Large intestine (tissue), 3 donors: ENCODE measurements around the gene NACC1. TPM values are rescaled to one million over a fixed set of nuclear protein-coding genes. Genes with fewer than 3 reads are reported as not detected.
A peak's percentile ranks its signal among the peaks of the same experiment; 100 is the strongest.
"Not testable (repeated sequence)": the region's sequence is repeated elsewhere in the genome, so short reads cannot be mapped to it uniquely, and the experiment has no call there.

Source experiments
- DNase-seq, 2 donors: peaks; one replicate each; pipeline versions ENCODE4 v3.0.0 to v3.0.0-alpha.2; 2013
- H3K27ac ChIP-seq: one replicate; pipeline ENCODE4 v1.5.1; 2013; ENCODE audit warnings: low read length
- H3K27me3 ChIP-seq: 2 replicates; pipeline ENCODE4 v1.6.1; 2013; ENCODE audit warnings: low read length; ENCODE audit not compliant: control insufficient read depth, insufficient read depth
- H3K36me3 ChIP-seq: 2 replicates; pipeline ENCODE4 v1.6.1; 2013; ENCODE audit warnings: low read length; ENCODE audit not compliant: control insufficient read depth, insufficient read depth
- H3K4me1 ChIP-seq: one replicate; pipeline ENCODE4 v1.6.1; 2013; ENCODE audit warnings: low read length; ENCODE audit not compliant: control insufficient read depth, insufficient read depth
- H3K4me3 ChIP-seq: one replicate; pipeline ENCODE4 v1.5.1; 2013; ENCODE audit warnings: low read length
- H3K9me3 ChIP-seq: one replicate; pipeline ENCODE4 v1.6.1; 2013; ENCODE audit warnings: mild to moderate bottlenecking, low read depth, low read length, moderate library complexity; ENCODE audit not compliant: control insufficient read depth
- WGBS: methylation state at CpG from one replicate; pipeline ENCODE4 v1.1.5; 2013; ENCODE audit warnings: low lambda C conversion rate; ENCODE audit not compliant: insufficient coverage; 5-methylcytosine and 5-hydroxymethylcytosine counted together
- polyA plus RNA-seq: library from polyadenylated mRNA; unstranded; fragments of 120-200 nt; gene quantifications from one replicate; pipeline ENCODE4 v1.2.1, GENCODE V29; 2013

The NACC1 gene
- polyA plus RNA-seq, 1 donor = 19.4 TPM

GRCh38 chr19:13166151-13166550 is 48.1 kb downstream of the NACC1 start:
- peaks cover 66% of the 10 kb centered on the region for H3K4me1 ChIP-seq

GRCh38 chr19:13169769-13170168 is 51.7 kb downstream of the NACC1 start:
- Histone ChIP-seq H3K27me3 (no peaks in the 10 kb centered on the region), H3K27ac (peak overlapping the region; percentile 100), H3K9me3 (no peaks in the 10 kb centered on the region), H3K4me3 (no peak overlapping the region), H3K36me3 (no peaks in the 10 kb centered on the region), H3K4me1 (peaks cover 49% of the 10 kb centered on the region)
- peak in 1 of 2 donors; percentile 50 for DNase-seq
- no CpG with 5 or more reads among the region's 5 CpGs for WGBS

More at GRCh38 chr19:13166151-13166550, 48.1 kb downstream of the NACC1 start:
- H3K4me3 ChIP-seq, H3K36me3 ChIP-seq, H3K9me3 ChIP-seq, H3K27me3 ChIP-seq, DNase-seq: not testable (repeated sequence)
- no CpG with 5 or more reads among the region's 3 CpGs for whole genome bisulfite sequencing
- peak overlapping the region; percentile 100 for H3K27ac ChIP-seq

GRCh38 chr19:13171146-13171545 is 53.1 kb downstream of the NACC1 start:
- Histone ChIP-seq H3K27ac (no peak overlapping the region), H3K9me3 (no peaks in the 10 kb centered on the region), H3K27me3 (no peaks in the 10 kb centered on the region), H3K4me1 (peaks cover 35% of the 10 kb centered on the region), H3K4me3 (no peak overlapping the region), H3K36me3 (no peaks in the 10 kb centered on the region)
- DNase-seq = no peak
- no CpG with 5 or more reads among the region's 7 CpGs for WGBS

GRCh38 chr19:13172346-13173138 is 54.5 kb downstream of the NACC1 start:
- Histone ChIP-seq H3K27ac (peak overlapping the region; percentile 29), H3K4me1 (peaks cover 30% of the 10 kb centered on the region), H3K36me3 (no peaks in the 10 kb centered on the region), H3K27me3 (no peaks in the 10 kb centered on the region), H3K9me3 (no peaks in the 10 kb centered on the region), H3K4me3 (no peak overlapping the region)
- no CpG with 5 or more reads among the region's 18 CpGs for WGBS
- peak in 1 of 2 donors; percentile 78 for DNase-seq

GRCh38 chr19:13173139-13173737 is 55.2 kb downstream of the NACC1 start:
- H3K4me1 ChIP-seq = peaks cover 30% of the 10 kb centered on the region

GRCh38 chr19:13176345-13176744 is 58.3 kb downstream of the NACC1 start:
- H3K4me1 ChIP-seq = peaks cover 11% of the 10 kb centered on the region
- 67% methylated on average over 1 of the region's 8 CpGs for WGBS
- no peaks in the 10 kb centered on the region for H3K9me3 ChIP-seq
- H3K27me3 ChIP-seq = no peaks in the 10 kb centered on the region
- no peak overlapping the region for H3K27ac ChIP-seq
- no peak overlapping the region for H3K4me3 ChIP-seq
- H3K36me3 ChIP-seq = no peaks in the 10 kb centered on the region
- no peak for DNase-seq

More at GRCh38 chr19:13173139-13173737, 55.2 kb downstream of the NACC1 start:
- H3K27ac ChIP-seq = no peak overlapping the region
- WGBS = no CpG with 5 or more reads among the region's 12 CpGs
- no peak overlapping the region for H3K4me3 ChIP-seq
- H3K9me3 ChIP-seq = no peaks in the 10 kb centered on the region
- no peaks in the 10 kb centered on the region for H3K27me3 ChIP-seq
- no peak for DNase-seq
- H3K36me3 ChIP-seq = no peaks in the 10 kb centered on the region

GRCh38 chr19:13177584-13177983 is 59.5 kb downstream of the NACC1 start:
- H3K27ac ChIP-seq, H3K27me3 ChIP-seq, H3K4me3 ChIP-seq, H3K36me3 ChIP-seq, DNase-seq, H3K9me3 ChIP-seq, H3K4me1 ChIP-seq: not testable (repeated sequence)
- WGBS = no CpG with 5 or more reads among the region's 5 CpGs

GRCh38 chr19:13178291-13178690 is 60.2 kb downstream of the NACC1 start:
- no CpG with 5 or more reads among the region's 10 CpGs for WGBS
- not testable (repeated sequence) for H3K27me3 ChIP-seq, H3K4me3 ChIP-seq, H3K4me1 ChIP-seq, DNase-seq, H3K9me3 ChIP-seq, H3K27ac ChIP-seq, H3K36me3 ChIP-seq

- Histone ChIP-seq H3K36me3 (no peaks in the 10 kb centered on the region), H3K4me3 (no peak overlapping the region), H3K27me3 (no peaks in the 10 kb centered on the region), H3K4me1 (peaks cover 6% of the 10 kb centered on the region), H3K27ac (no peak overlapping the region), H3K9me3 (no peaks in the 10 kb centered on the region)
- no CpG with 5 or more reads among the region's 16 CpGs for WGBS
- DNase-seq = peak in 1 of 2 donors; percentile 23
These were observed 63.8 kb downstream of the NACC1 start for GRCh38 chr19:13181747-13182388.

- not testable (repeated sequence) for H3K4me3 ChIP-seq, H3K9me3 ChIP-seq, DNase-seq, H3K27me3 ChIP-seq, H3K4me1 ChIP-seq, H3K36me3 ChIP-seq, H3K27ac ChIP-seq
- no CpG with 5 or more reads among the region's 23 CpGs for WGBS
These were observed 66.9 kb downstream of the NACC1 start for GRCh38 chr19:13184926-13185325.
